ENCODE measurements around the gene TSSC4. TPM values are rescaled to one million over a fixed set of nuclear protein-coding genes. Genes with fewer than 3 reads are reported as not detected.

TSSC4 gene
- total RNA-seq, 1 donor from 2014 or later: 59.7 TPM

- intact Hi-C loops (cut with micrococcal nuclease): no loop called here
- Mint-ChIP-seq H3K27ac (no peak overlapping the region), H3K36me3 (ENCODE audit: low read depth) (no peaks in the 10 kb centered on the region), H3K4me1 (peaks cover 4% of the 10 kb centered on the region), H3K27me3 (no peaks in the 10 kb centered on the region), H3K4me3 (no peak overlapping the region), H3K9me3 (no peaks in the 10 kb centered on the region)
- ChIA-PET CTCF (no interaction called here), POLR2A (no interaction called here)
- no peak for DNase-seq
- no peak for ATAC-seq (ENCODE audit: low read depth)
- TF ChIP-seq CTCF (IDR thresholded peaks at IDR 0.05): no peak
These were observed 14.6 kb downstream of the TSSC4 start for GRCh38 chr11:2415171-2415570.

DNA sequence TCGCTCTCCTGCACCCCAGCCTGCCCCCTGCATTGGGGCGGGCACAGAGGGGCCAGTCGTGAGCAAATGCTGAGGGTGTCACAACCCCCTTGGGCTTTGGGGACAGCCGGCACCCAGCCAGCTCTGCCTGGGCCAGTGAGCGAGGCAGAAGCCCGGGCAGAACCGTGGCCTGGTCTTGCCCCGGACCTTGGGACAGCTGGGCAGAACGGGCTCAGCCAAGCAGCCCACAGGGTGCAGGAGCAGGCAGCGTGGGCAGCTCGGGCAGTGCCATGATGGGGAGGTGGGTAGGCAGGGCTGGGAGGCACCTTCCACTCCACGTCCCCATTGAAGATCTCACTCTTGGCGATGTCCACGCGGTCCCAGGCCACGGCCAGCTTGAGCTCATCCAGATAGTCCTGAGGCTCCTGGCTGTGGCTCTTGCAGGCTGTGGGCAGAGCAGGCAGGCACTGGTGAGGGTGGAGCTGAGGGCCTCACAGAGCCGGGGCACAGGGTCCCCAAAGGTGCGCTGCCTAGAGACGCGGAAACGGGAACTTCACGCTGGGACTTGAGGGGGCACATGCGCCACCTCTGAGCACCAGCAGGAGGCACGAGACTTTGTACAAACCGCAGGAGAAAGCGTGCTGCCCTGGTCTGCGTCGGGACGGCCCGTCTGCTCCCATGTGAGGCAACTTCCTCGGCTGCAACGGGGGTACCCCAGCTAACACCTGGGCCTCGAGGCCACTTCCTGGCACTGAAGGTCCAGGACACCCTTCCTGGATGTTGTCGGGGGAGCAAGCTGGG, 15.2 kb downstream of the TSSC4 start:
- ChIA-PET CTCF (no interaction called here), POLR2A (no interaction called here)
- H3K4me1 Mint-ChIP-seq: peaks cover 6% of the 10 kb centered on the region
- TF ChIP-seq CTCF (IDR thresholded peaks at IDR 0.05): no peak
- H3K36me3 Mint-ChIP-seq (ENCODE audit: low read depth): no peaks in the 10 kb centered on the region
- H3K27ac Mint-ChIP-seq: no peak overlapping the region
- H3K4me3 Mint-ChIP-seq: no peak overlapping the region
- H3K9me3 Mint-ChIP-seq: no peaks in the 10 kb centered on the region
- intact Hi-C loops (cut with micrococcal nuclease): no loop called here
- ATAC-seq (ENCODE audit: low read depth) (no peak), DNase-seq (no peak)
- H3K27me3 Mint-ChIP-seq: no peaks in the 10 kb centered on the region

GRCh38 chr11:2416765-2417164, 16.2 kb downstream of the TSSC4 start:
- no peak for ATAC-seq (ENCODE audit: low read depth)
- H3K4me1 Mint-ChIP-seq: peaks cover 6% of the 10 kb centered on the region
- POLR2A ChIA-PET: no interaction called here

GRCh38 chr11:2417856-2418692, 17.5 kb downstream of the TSSC4 start:
- DNase-seq (no peak), ATAC-seq (ENCODE audit: low read depth) (no peak)
- Mint-ChIP-seq H3K4me1 (peaks cover 6% of the 10 kb centered on the region), H3K27ac (no peak overlapping the region), H3K4me3 (no peak overlapping the region), H3K9me3 (no peaks in the 10 kb centered on the region), H3K27me3 (no peaks in the 10 kb centered on the region), H3K36me3 (ENCODE audit: low read depth) (no peaks in the 10 kb centered on the region)
- intact Hi-C loops (cut with micrococcal nuclease): no loop called here
- TF ChIP-seq CTCF (IDR thresholded peaks at IDR 0.05): no peak
- POLR2A ChIA-PET: no interaction called here
- CTCF ChIA-PET: interaction anchor here (0.7 to 7.1 kb wide), 4 partner anchors 18 to 225 kb away, joined by 3 to 321 read pairs (median 26); partner anchors contain the start of genes C11orf21, TSPAN32 and TSSC4

More at GRCh38 chr11:2416765-2417164, 16.2 kb downstream of the TSSC4 start:
- CTCF ChIA-PET: interaction anchor here (7.1 kb wide), 1 partner anchor 114 kb away, joined by 321 read pairs; the partner anchor contains the start of genes C11orf21 and TSPAN32
- no peak overlapping the region for H3K4me3 Mint-ChIP-seq
- intact Hi-C loops (cut with micrococcal nuclease): no loop called here
- no peak for TF ChIP-seq CTCF (IDR thresholded peaks at IDR 0.05)
- no peak overlapping the region for H3K27ac Mint-ChIP-seq
- H3K27me3 Mint-ChIP-seq: no peaks in the 10 kb centered on the region
- no peaks in the 10 kb centered on the region for H3K9me3 Mint-ChIP-seq
- H3K36me3 Mint-ChIP-seq (ENCODE audit: low read depth): no peaks in the 10 kb centered on the region
- no peak for DNase-seq

Measured in activated B cell treated with CpG ODN at 0.5 μM for 24 hours (primary cell).